ENCODE data around the gene DOK7.

DNA sequence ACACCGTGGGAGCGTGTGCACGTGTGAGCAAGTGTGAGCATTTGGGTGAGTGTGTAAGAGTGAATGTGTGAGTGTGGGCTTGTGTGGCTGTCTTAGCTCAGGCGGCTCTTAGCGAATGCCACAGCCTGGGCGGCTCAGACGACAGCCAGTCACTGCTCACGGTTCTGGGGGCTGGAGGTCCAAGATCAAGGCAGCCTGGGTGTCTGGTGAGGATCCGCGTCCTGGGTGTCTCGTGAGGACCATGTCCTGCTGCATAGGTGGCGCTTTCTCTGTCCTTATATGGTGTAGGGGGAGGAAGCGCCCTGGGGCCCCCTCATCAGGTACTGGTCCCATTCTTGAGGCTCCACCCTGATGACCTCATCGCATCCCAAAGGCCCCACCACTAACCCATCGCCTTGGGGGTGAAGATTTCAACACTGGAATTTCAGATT, 4.5 kb downstream of the DOK7 start:
- no peak for TF ChIP-seq POLR2A (IDR thresholded peaks at IDR 0.05)
- TF ChIP-seq, protein P1, sequence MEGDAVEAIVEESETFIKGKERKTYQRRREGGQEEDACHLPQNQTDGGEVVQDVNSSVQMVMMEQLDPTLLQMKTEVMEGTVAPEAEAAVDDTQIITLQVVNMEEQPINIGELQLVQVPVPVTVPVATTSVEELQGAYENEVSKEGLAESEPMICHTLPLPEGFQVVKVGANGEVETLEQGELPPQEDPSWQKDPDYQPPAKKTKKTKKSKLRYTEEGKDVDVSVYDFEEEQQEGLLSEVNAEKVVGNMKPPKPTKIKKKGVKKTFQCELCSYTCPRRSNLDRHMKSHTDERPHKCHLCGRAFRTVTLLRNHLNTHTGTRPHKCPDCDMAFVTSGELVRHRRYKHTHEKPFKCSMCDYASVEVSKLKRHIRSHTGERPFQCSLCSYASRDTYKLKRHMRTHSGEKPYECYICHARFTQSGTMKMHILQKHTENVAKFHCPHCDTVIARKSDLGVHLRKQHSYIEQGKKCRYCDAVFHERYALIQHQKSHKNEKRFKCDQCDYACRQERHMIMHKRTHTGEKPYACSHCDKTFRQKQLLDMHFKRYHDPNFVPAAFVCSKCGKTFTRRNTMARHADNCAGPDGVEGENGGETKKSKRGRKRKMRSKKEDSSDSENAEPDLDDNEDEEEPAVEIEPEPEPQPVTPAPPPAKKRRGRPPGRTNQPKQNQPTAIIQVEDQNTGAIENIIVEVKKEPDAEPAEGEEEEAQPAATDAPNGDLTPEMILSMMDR (IDR thresholded peaks at IDR 0.05): no peak
